Tibial nerve (tissue), 4 donors: Measurements from ENCODE around the gene ADAMTS17.

ENCODE experiments used
- CTCF ChIP-seq, 5 experiments: fragments of 200-600 bp in 3 of 5; fragments of 450-650 bp in 2 of 5; sonication (generic) in 3 of 5; IDR thresholded peaks; one replicate each; pipeline ENCODE4 v1.5.1; 2016 to 2019; ENCODE audit warnings: antibody characterized with exemption in 5 of 5, mild to moderate bottlenecking in 3 of 5, moderate library complexity in 2 of 5
- EP300 ChIP-seq, 2 donors: sonication (generic); formaldehyde crosslinking; IDR thresholded peaks; one replicate each; pipeline ENCODE4 v1.6.1; 2017; ENCODE audit warnings: antibody characterized with exemption in 2 of 2, mild to moderate bottlenecking in 1 of 2
- POLR2A ChIP-seq, 2 donors: fragments of 450-650 bp; IDR thresholded peaks; one replicate each; pipeline ENCODE4 v1.6.1; 2017; ENCODE audit warnings: antibody characterized with exemption in 2 of 2, mild to moderate bottlenecking in 2 of 2, moderate library complexity in 2 of 2

DNA sequence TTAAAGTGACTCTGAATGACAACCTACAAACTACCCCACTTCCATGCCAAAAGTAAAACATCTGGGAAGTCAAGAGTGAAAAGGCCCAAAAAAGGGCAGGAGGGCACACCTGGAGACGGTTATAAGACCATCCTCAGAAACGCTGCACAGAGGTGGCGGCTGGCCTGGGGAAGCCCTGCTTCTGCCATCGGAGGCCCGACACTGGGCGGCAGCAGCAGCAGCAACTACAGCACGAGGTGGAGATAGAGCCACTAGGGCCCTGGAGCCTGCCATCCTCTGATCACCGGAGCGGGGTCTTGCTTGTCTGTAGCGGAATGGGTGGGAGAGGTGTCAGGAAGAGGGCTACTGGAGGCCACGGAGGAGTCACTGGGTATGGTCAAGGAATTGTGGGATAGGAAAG is 283.3 kb downstream of the ADAMTS17 start:
- TF ChIP-seq POLR2A (IDR thresholded peaks at IDR 0.05), result no peak
- TF ChIP-seq CTCF (IDR thresholded peaks at IDR 0.05), result no peak
- TF ChIP-seq EP300 (IDR thresholded peaks at IDR 0.05), result no peak
